HG02943 (cell line): ENCODE results near the gene PTPN23.
"Not testable (repeated sequence)": the region's sequence is repeated elsewhere in the genome, so short reads cannot be mapped to it uniquely, and the experiment has no call there.

Experiments used
- ATAC-seq: cut with Tn5 transposase; IDR thresholded peaks from one replicate; pipeline ENCODE4 v1.9.1; 2021; ENCODE audit warnings: mild to moderate bottlenecking, low read depth, moderate library complexity; ENCODE audit not compliant: unreplicated experiment

Gene PTPN23, protein sequence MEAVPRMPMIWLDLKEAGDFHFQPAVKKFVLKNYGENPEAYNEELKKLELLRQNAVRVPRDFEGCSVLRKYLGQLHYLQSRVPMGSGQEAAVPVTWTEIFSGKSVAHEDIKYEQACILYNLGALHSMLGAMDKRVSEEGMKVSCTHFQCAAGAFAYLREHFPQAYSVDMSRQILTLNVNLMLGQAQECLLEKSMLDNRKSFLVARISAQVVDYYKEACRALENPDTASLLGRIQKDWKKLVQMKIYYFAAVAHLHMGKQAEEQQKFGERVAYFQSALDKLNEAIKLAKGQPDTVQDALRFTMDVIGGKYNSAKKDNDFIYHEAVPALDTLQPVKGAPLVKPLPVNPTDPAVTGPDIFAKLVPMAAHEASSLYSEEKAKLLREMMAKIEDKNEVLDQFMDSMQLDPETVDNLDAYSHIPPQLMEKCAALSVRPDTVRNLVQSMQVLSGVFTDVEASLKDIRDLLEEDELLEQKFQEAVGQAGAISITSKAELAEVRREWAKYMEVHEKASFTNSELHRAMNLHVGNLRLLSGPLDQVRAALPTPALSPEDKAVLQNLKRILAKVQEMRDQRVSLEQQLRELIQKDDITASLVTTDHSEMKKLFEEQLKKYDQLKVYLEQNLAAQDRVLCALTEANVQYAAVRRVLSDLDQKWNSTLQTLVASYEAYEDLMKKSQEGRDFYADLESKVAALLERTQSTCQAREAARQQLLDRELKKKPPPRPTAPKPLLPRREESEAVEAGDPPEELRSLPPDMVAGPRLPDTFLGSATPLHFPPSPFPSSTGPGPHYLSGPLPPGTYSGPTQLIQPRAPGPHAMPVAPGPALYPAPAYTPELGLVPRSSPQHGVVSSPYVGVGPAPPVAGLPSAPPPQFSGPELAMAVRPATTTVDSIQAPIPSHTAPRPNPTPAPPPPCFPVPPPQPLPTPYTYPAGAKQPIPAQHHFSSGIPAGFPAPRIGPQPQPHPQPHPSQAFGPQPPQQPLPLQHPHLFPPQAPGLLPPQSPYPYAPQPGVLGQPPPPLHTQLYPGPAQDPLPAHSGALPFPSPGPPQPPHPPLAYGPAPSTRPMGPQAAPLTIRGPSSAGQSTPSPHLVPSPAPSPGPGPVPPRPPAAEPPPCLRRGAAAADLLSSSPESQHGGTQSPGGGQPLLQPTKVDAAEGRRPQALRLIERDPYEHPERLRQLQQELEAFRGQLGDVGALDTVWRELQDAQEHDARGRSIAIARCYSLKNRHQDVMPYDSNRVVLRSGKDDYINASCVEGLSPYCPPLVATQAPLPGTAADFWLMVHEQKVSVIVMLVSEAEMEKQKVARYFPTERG (N-terminal part only)

DNA sequence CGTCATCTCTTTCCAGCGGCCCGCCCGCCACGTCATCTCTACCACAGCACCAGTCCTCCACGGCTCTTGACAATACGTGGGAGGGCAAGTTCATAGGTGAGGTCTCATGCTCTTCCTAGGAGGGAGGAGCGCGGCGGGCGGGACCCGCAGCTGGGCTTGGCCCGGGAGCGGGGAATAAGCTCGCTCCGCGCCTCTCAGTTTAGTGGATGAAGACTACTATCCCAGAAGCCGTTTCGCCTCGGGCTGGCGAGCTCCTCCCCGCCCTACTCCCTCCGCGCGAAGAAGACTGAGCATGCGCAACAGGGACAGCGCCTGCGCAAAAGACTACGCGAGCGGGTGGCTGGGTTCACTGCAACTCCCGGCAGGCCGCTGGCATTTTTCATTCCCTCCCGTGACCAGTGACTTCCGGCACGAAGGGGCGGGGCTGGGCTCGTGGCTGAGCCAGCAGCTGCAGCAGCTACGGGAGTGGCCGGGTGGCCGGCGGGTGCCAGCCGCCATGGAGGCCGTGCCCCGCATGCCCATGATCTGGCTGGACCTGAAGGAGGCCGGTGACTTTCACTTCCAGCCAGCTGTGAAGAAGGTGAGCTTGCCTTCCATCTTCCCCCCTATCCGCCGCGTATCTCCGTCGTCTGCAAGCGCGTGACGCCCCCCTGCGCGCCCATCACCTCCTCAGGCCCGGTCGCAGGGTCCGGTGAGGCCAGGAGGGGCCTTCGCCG, at the start of gene PTPN23:
TSS of gene PTPN23 (plus strand) at position 421 of the 716 bp plus-strand sequence. CDS start at position 497, 76 bp downstream.
- ATAC-seq: peak; percentile 71

DNA sequence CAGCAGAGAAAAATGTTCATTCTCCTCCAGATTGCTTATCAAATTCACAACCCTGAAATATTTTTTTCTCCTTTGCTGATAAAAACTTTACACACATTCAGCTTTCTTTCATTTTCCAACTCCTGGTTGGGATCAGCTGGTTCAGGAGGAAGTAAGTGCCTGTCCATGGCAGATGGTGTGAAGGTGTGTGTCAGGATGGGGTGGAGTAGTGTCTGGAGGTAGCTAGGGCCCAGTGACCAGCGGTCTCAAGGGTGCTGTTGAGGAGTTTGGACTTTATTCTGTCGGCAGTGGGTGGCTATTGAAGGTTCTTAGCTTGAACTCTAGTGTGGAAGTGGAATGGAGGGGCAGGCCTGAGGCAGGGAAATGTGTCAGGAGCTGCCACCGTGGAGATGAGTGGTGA, 46.9 kb upstream of the PTPN23 start:
- ATAC-seq: no peak

DNA sequence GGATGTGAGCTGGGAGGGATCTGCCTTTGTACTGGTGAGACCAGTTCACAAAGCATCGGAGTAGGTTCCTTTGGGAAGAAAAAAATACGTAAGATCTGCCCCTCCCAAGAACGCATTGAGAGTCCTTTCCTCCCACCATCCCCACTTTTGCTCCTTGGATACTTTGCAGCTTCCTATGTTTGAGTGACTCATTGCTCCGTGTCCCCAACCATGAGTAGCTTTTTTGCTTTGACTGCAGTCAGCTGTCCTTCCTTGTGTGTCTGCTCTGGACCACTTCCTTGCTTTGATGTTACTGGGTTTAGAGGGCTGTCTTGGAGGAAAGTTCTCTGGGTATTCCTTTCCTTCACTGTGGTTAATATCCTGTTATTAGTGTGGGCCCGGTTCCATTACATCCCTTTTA, 43.2 kb upstream of the PTPN23 start:
- ATAC-seq: no peak

DNA sequence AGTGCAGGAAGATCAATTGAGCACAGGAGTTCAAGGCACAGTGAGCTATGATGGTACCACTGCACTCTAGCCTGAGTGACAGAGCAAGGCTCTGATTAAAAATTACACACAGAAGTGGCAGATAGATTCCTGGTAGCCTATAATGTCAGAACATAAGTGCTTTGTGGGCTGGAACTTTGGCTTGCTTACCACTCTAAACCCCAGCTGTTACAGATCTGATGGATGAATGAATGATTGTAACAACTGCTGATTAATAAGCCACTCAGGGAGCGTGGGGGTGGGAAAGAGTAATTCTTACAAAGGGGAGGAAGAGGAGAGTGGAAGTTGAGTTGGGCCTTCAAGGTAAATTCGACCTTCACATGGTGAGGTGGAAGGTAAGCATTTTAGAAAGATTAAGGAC, 40.9 kb upstream of the PTPN23 start:
- ATAC-seq: no peak

DNA sequence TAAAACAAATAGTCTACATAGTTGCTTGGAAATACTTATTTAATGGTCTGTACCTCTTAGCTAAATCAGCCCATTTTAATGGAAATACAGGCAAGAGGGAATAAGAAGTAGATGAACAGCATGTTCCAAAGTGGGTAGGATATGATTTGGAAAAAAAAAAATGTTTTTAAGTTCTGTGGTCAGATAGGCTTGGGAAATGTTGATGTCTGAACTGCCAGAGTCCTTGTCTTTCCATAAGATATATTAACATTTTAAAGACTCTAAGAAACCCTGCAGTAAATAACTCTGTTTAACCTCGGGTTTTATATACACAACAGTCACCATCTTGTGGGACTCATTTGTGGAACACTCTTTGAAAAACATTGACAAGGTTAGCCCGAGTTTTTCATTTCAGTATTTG, 40.0 kb upstream of the PTPN23 start:
- no peak for ATAC-seq

DNA sequence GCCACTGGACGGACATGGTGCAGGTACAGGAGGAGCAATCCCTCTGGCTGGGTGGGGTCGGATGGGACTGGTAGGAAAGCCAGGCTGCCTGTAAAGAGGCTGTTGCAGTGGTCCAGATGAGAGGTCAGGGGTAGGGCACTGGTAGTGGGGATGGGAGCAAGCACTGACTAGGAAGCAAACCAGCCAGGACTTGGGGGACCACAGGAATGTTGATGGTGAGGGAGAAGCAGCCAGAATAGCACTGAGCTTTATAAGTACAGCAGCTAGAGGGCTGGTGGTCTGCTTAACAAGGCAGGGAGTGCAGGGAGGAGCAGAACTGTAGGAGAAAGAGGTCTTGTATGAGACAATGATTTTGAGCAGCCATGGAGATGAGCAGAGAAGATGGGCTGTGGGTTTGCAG, 38.7 kb upstream of the PTPN23 start:
- ATAC-seq: no peak

DNA sequence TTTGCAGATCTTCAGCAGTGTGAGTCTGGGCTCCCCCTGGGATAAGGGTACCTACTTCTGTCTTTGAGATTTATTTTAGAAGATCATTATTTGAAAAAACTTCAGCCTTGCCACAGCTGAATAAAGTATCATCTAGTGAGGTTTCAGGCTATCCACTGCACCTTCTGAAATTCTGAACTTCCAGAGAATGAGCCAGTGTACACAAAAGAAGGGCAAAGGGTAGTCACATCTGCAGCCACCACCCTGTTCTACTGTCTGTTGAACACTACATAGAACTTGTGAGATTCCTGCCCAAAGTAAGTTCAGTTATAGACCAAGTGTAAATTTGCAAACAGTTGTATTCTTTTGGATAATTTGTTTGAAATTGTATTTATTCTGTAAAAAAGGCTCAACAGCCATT, 38.0 kb upstream of the PTPN23 start:
- no peak for ATAC-seq

DNA sequence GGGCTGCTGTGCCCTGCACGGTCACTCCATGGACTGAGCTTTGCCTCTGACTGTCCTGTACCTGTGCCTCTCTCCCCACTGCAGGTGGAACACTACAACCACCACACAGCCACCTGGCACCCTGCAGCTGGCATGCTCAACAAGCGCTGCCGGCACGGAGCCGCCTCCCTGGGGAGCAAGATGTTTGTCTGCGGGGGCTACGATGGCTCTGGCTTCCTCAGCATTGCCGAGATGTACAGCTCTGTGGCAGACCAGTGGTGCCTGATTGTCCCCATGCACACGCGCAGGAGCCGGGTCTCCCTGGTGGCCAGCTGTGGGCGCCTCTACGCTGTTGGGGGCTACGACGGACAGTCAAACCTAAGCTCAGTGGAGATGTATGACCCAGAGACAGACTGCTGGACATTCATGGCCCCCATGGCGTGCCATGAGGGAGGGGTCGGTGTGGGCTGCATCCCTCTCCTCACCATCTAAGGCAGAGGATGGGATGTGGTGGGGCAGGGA, 37.3 kb upstream of the PTPN23 start:
- no peak for ATAC-seq

DNA sequence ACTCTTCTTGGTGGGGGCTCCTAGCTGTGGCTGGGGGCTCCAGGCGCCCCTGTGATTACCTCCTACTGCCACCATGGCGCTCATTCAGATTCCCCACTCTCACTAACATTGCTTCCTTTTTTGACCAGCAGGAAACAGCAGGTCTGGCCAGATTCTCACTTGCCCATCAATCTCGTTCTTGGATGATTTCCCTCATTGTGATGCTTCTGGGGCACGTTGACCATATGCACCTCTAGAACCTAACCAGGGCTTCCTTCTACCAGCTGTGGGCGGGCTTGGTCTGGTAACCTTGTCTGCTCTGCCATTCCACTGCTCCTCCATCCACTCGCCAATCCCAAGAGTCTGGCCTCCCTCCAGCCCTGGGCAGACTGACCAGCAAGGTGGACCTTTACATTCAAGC, 35.9 kb upstream of the PTPN23 start:
- ATAC-seq: no peak

DNA sequence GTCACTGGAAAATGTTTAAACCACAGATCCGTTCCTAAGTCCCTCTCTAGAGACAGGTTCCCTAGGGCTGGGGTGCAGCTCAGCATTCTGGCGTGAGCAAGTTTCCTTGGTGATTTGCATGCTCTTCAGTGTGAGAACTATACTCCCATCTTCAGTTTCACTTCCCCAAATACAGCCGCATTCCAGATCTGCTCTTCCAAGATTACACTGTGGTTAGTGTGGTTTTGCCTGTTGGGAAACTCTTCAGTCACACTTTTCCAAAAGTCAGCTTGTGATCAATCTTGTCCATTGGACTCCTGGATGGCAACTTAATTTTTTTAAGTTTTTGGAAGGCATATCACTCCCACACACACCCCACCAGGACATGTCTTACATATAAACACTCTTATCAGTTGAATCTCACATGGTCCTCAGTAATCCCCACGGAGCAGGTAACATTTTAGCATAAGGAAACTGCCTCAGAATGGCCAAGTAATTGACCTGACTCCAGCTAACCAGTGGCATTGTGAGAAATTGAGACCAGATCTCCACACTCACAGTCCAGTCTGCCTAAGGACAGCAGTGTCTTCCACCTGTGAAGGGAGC, 33.5 kb upstream of the PTPN23 start:
- peak; percentile 60 for ATAC-seq

DNA sequence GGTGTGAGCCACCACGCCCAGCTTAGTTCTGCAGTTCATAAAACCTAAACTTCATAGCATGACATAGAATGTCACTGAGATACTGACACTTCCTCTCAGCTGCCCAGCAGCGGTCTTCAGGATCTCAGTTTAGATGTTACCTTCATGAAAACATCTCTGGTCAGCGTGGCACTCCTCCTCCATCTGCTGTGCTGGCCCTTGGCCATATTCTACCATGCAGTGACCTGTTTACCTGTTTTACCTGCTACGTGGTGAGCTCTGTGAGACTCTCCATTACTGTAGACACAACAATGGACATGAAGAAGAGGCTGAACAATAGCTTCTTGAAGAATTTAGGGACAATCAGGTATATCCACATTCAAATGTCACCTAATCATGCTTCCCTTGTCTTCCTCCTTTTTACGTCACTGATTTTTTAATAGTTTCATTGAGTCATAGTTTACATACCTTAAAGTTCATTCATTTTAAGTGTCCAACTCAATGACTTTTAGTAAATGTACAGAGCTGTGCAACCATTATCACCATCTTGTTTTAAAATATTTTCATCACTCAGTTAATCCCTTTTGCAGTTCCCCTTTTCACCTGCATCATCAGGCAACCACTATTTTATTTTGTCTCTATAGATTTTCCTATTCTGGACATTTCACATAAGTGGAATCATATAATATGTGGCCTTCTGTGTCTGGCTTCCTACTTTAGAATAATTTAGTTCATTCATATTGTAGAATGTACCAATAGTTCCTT, 32.2 kb upstream of the PTPN23 start:
- no peak for ATAC-seq

DNA sequence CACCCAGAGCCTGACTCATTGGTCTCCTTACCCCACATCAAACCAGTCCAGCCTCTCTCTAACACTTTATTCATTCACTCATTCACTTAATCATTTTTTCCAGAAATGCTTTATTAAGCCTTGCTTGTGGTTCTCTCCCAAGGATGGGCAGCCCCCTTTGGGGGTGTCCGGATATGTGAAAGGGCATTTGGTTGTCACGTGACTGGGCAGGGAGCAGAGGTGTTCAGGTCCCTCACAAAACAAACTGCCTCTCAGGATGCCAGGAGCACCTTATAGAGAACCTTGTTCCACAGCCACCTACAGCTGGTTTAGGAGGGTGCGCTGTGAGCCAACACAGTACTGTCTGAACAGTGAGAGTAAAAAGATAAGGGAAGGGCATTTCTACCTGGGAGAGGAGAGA, 25.8 kb upstream of the PTPN23 start:
- no peak for ATAC-seq

DNA sequence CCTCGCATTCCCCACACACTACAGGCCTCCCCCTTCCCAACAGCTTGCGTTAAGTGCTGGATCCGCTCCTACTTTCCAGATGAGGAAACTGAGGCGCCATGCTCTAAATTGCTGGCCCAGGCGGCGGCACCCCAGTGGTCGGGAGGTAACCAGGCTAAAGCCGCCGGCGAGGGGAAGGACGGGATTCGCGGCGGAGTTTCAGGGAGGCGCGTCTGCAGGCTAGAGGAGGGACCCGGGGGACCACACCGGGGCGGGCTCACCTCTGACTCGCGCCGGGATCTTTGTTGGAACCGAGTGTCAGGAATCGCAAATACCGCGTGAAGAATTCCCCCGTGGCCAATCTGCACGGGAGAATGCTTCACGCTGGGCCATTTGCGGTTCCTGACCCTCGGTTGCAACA, 24.6 kb upstream of the PTPN23 start:
- no peak for ATAC-seq

DNA sequence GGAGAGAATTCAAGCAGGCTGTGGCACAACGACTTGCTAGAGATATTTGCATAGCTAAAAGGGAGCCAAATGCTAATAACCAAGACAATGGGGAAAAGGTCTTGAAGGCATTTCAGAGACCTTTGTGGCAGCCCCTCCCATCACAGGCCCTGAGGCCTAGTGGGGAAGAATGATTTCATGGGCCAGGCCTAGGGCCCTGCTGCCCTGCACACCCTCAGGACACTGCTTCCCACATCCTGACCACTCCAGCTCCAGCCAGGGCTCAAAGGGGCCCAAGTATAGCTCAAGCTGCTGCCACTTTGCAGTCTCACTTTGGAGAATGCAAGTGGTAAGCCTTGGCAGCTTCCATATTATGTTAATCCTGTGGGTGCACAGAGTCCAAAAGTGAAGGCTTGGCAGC, 21.5 kb upstream of the PTPN23 start:
- no peak for ATAC-seq

DNA sequence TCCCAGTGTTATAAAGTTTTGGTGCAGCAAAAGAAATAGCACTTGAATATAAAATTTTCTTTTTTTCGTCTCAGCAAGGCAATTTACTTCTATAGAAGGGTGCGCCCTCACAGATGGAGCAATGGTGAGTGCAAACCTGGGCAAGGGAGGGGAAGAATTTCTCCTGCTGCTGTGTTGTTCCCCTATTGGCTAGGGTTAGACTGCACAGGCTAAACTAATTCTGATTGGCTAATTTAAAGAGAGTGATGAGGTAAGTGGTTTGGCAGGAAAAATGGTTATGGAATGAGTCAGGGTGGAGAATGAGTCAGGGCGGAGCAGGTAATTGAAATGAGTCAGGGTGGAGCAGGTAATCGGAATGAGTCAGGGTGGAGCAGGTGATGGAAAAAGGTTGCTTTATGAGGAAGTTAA, 20.7 kb upstream of the PTPN23 start:
- not testable (repeated sequence) for ATAC-seq

DNA sequence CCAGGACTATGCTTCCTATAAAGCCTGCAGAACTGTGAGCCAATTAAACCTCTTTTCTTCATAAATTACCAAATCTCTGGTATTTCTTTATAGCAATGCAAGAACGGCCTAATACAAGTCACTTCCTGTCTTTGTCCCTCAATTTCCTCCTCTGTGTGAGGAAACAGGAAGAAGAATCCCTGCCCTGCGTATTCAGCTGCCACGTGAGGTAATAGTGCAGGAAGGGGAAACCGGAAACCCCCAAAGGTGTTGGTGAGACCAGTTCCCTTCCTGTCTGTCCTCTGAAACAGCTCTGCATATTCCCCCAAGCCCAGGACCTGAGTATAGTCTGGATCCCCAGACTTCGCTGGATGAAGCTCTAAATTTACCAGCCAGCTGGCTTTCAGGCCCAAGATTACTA, 18.1 kb upstream of the PTPN23 start:
- ATAC-seq: no peak

DNA sequence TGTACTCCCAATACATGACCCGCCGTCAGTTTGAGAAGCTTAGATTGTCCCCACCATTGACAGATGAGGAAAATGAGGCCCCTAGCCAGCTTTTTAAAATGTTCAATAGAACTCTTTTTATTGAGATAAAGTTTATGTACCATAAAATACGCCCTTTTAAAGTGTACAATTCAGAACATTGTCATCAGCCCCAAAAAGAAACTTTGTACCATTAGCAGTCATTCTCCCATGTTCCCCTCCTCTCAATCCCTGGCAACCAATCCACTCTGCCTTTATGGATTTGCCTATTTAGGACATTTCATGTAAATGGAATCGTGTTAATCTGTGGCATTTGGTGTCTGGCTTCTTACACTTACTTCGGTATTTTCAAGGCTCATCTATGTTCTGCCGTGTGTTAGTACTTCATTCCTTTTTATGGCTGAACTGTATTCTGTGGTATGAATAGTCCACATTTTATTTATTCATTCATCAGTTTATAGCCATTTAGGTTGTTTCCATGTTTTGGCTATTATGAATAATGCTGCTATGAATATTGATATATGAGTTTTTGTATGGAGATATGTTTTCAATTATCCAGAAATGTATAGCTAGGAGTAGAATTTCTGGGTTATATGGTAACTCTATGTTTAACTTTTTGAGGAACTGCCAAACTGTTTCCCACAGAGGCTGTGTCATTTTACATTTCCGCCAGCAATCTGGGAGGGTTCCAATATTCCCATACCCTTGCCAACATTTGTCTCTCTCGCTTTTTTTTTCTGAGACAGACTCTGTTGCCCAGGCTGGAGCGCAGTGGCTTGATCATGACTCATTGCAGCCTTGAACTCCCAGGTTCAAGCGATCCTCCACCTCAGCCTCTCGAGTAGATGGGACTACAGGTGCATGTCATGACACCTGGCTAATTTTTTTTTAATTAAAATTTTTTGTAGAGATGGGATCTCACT, 15.3 kb upstream of the PTPN23 start:
- ATAC-seq: no peak

DNA sequence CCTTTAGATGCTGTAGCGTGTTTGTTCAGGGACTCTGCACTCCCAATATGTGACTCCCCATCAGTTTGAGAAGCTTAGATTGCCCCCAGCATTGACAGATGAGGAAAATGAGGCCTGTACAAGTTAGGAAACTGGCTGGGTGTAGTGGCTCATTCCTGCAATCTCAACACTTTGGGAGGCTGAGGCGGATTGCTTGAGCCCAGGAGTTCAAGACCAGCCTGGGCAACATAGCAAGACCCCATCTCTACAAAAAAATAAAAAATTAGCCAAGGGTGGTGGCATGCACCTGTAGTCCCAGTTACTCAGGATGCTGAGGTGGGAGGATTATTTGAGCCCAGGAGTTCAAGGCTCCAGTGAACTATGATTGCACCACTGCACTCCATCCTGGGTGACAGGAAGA, 14.0 kb upstream of the PTPN23 start:
- no peak for ATAC-seq
